ENCODE data around the gene ZNF205. TPM values are rescaled to one million over a fixed set of nuclear protein-coding genes. Genes with fewer than 3 reads are reported as not detected.
A peak's percentile ranks its signal among the peaks of the same experiment; 100 is the strongest.

The ZNF205 gene
- total RNA-seq, 2 donors from 2014 or later = 10.5 to 12.4 TPM

DNA sequence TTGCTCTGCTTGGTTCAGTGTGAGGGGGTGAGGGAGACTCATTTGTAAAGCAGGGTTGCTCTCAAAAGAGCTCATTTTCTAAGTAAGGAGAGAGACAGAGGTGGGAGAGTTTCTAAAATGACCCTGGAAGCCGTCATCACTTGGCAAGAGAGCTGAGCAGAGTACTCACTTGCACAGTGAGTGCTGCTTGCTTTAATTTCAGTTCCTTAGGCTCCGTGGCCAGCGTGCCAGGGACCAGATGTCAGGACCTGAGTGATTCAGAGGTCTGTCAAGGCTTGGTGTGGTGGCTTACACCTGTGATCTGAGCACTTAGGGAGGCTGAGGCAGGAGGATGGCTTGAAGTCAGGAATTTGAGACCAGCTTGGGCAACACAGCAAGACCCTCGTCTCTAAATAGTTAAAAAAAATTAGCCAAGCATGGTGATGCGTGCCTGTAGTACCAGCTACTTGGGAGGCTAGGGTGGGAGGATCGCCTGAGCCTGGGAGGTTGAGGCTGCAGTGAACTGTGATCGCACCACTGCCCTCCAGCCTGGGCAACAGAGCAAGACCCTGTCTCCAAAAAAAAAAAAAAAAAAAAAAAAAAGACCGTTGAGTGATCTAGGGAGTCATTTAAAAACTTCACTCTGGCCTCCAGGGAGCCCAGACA, 10.7 kb downstream of the ZNF205 start:
- Histone ChIP-seq H3K27ac (no peak overlapping the region), H3K4me1 (peaks cover 0 to 18% of the 10 kb centered on the region in 2 donors), H3K9me3 (no peaks in the 10 kb centered on the region), H3K27me3 (no peaks in the 10 kb centered on the region), H3K36me3 (peaks cover 24% of the 10 kb centered on the region), H3K4me3 (no peak overlapping the region)
- TF ChIP-seq, protein P1, sequence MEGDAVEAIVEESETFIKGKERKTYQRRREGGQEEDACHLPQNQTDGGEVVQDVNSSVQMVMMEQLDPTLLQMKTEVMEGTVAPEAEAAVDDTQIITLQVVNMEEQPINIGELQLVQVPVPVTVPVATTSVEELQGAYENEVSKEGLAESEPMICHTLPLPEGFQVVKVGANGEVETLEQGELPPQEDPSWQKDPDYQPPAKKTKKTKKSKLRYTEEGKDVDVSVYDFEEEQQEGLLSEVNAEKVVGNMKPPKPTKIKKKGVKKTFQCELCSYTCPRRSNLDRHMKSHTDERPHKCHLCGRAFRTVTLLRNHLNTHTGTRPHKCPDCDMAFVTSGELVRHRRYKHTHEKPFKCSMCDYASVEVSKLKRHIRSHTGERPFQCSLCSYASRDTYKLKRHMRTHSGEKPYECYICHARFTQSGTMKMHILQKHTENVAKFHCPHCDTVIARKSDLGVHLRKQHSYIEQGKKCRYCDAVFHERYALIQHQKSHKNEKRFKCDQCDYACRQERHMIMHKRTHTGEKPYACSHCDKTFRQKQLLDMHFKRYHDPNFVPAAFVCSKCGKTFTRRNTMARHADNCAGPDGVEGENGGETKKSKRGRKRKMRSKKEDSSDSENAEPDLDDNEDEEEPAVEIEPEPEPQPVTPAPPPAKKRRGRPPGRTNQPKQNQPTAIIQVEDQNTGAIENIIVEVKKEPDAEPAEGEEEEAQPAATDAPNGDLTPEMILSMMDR (IDR thresholded peaks at IDR 0.05) = no peak
- DNase-seq (ENCODE audit: low spot score) = no peak

DNA sequence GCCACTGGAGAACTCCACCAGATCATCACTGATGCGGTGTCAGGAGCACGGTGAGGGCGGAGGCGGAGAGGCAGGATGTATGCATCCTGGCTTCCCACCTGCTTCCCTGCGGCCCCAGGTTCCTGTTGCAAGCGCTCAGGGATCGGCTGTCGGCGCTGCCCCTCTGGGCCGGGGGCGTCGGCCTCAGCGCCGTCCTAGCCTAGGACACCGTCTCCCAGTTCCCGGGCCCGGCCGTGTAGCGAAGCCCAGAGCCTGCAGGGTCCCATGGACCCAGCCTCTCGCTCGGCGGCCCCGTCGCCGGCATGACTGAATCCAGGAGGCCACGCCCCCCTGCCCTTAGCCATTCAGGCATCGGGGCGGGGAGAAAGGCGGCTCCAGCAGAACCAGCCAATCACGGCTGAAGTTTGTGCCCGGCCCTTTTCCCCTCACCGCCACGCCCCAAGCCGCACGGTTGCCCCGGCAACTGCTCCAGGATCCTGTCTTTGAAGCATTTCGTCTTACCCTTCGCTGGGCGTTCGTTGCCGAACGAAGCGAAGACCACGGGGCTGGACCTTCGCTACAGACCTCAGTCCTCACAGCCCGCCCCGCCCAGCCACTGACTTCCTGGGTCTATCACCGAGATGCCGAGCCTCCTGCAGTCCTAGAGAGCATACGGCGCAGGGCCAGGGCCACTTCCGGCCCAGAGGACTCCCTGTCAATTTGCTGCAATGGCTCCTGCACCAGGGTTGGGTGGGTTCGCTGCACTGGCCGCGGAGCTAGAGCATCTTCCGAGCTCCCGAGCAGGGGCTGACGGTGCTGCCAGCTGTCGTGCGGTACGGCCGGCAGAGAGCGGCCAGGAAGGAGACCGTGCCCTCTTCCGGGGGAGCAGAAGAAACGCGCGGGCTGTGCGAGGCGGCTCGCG, 11.8 kb downstream of the ZNF205 start:
- H3K27ac ChIP-seq = peak overlapping the region; percentile 54 to 64
- no peaks in the 10 kb centered on the region for H3K27me3 ChIP-seq
- TF ChIP-seq, protein P1 (IDR thresholded peaks at IDR 0.05) = peak; percentile 16 to 32
- no peaks in the 10 kb centered on the region for H3K9me3 ChIP-seq
- peak overlapping the region; percentile 52 to 81 for H3K4me3 ChIP-seq
- peaks cover 0 to 29% of the 10 kb centered on the region in 2 donors for H3K4me1 ChIP-seq
- peaks cover 12% of the 10 kb centered on the region for H3K36me3 ChIP-seq
- DNase-seq (ENCODE audit: low spot score) = peak; percentile 96

DNA sequence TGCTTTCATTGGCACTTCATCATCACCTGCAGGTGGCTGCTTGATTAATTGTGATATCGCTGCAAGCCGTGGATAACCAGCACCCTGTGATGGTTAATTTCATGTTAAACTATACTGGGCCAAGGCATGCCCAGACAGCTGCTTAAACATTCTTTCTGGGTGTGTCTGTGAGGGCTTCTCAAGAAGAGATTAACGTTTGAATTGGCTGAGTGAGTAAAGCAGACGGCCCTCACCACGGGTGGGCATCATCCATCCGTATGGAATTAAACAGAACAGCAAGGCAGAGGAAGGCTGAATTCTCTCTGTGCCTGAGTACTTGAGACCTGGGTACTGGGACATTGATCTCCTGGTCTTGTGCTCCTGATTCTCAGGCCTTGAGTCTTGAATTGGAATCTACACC, 15.4 kb downstream of the ZNF205 start:
- Histone ChIP-seq H3K4me3 (no peak overlapping the region), H3K27ac (no peak overlapping the region), H3K9me3 (no peaks in the 10 kb centered on the region), H3K4me1 (peaks cover 0 to 37% of the 10 kb centered on the region in 2 donors), H3K36me3 (peaks cover 5% of the 10 kb centered on the region), H3K27me3 (no peaks in the 10 kb centered on the region)
- no peak for DNase-seq (ENCODE audit: low spot score)
- TF ChIP-seq, protein P1 (IDR thresholded peaks at IDR 0.05) = no peak

DNA sequence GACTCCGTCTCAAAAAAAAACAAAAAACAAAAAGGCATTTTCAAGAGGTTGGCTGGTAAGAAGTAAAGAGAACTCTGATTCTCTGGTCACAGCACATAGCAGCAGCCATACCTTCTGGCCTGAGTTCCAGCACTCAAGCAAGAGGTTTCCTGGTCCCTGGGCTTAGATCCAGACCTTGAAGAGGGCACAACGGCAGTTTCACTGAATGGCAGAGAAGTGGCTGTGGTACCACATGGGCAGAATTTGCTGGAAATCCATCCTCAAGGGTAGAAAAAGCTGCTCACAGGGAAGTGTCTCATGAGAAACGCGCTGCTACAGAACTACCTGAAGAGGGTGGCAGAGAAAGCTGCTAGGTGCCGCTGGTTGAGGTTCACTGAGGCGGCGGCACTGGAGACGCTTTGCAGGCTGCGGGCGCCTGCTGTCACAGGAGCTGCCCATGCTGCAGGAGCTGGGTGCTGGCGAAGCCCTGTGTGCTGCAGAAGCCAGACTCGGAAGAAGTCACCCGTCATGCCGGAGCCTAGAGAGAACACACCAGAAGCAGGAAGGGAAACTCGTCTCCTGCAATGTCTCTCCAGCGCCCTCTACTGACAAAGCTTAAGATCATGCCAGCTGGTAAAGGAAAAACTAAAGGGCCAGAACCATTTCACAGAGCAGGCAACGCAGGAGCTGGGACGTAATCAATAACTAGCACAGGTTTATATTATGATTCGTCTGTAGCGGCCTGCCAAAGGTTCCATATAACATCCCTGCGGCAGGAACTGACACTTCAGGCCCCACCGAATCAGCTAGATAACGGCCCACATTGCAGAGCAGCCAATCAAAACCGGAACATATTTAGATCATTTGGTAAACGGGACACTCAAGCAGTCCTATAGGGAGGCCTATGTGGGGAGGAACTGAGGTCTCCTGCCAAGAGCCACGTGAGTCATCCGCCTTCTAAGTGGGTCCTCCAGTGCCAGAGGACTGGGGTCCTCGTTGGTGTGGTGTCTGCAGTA, 17.0 kb downstream of the ZNF205 start:
- peaks cover 0 to 40% of the 10 kb centered on the region in 2 donors for H3K4me1 ChIP-seq
- peak; percentile 79 for DNase-seq (ENCODE audit: low spot score)
- peak overlapping the region; percentile 72 to 73 for H3K27ac ChIP-seq
- H3K9me3 ChIP-seq = no peaks in the 10 kb centered on the region
- H3K27me3 ChIP-seq = no peaks in the 10 kb centered on the region
- H3K36me3 ChIP-seq = peaks cover 5% of the 10 kb centered on the region
- TF ChIP-seq, protein P1 (IDR thresholded peaks at IDR 0.05) = peak; percentile 91 to 94
- H3K4me3 ChIP-seq = peak overlapping the region; percentile 41 to 56

DNA sequence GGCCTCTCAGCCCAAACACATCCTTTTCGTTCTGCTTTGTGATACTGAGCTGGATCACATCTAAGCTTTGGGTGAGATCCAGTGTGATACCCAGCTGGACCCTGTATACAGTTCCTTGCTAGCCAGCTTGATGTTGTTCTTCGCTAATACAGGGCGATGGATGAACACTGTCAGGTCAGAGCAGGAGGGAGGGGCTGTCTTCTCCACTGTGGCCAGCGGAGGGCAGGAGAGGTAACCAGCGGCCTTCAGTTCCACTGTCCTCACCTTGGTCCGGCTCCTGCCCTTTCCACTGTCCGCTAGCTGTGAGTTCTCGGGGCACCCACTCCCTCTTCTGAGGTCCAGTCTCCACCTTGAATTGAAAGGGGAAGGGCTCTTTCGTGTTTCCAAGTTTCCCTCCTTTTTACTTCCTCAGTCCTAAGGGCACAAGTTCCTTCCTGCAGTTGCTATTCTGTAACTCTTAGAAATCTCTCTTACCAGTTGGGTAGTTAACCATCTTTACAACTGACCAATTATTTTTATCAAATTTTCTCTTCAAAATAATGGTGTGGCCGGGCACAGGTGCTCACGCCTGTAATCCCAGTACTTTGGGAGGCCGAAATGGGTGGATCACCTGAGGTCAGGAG, 19.5 kb downstream of the ZNF205 start:
- Histone ChIP-seq H3K4me1 (peaks cover 0 to 42% of the 10 kb centered on the region in 2 donors), H3K36me3 (peaks cover 5% of the 10 kb centered on the region), H3K4me3 (no peak overlapping the region), H3K9me3 (no peaks in the 10 kb centered on the region), H3K27me3 (no peaks in the 10 kb centered on the region), H3K27ac (no peak overlapping the region)
- DNase-seq (ENCODE audit: low spot score) = no peak
- TF ChIP-seq, protein P1 (IDR thresholded peaks at IDR 0.05) = peak in 1 of 2 donors; percentile 57

Measured in right atrium auricular region (tissue), 2 donors.